Sigmoid colon (tissue), 7 donors: ENCODE data around the gene ADARB2. TPM values are rescaled to one million over a fixed set of nuclear protein-coding genes. Genes with fewer than 3 reads are reported as not detected.

ENCODE experiments used
- DNase-seq: peaks from one replicate; pipeline ENCODE4 v3.0.0-alpha.2; 2019
- H3K27ac ChIP-seq, 4 donors: fragments of 200-600 bp; sonication (generic); one replicate each; pipeline ENCODE4 v1.5.1; 2016 to 2019; ENCODE audit warnings: mild to moderate bottlenecking in 1 of 4
- H3K27me3 ChIP-seq, 3 donors: fragments of 200-600 bp; sonication (generic); one replicate each; pipeline ENCODE4 v1.5.1; 2019; ENCODE audit warnings: mild to moderate bottlenecking in 1 of 3
- H3K36me3 ChIP-seq, 4 donors: fragments of 200-600 bp; sonication (generic); one replicate each; pipeline ENCODE4 v1.5.1; 2016 to 2019
- H3K4me1 ChIP-seq, 4 donors: fragments of 200-600 bp; sonication (generic); one replicate each; pipeline ENCODE4 v1.5.1; 2017 to 2019
- H3K4me3 ChIP-seq, 4 donors: fragments of 200-600 bp; sonication (generic); one replicate each; pipeline ENCODE4 v1.5.1; 2017 to 2019; ENCODE audit warnings: mild to moderate bottlenecking in 2 of 4, moderate library complexity in 1 of 4
- H3K9me3 ChIP-seq, 4 donors: fragments of 200-600 bp in 3 of 4; sonication (generic) in 3 of 4; one replicate each; pipeline versions ENCODE4 v1.5.1 to v1.6.1; 2013 to 2019
- EP300 ChIP-seq, 4 donors: sonication (generic); formaldehyde crosslinking; IDR thresholded peaks; one replicate each; pipeline ENCODE4 v1.6.1; 2017; ENCODE audit warnings: antibody characterized with exemption in 4 of 4
- POLR2A ChIP-seq, 2 donors: fragments of 450-650 bp; IDR thresholded peaks; one replicate each; pipeline ENCODE4 v1.6.1; 2016; ENCODE audit warnings: antibody characterized with exemption in 2 of 2, mild to moderate bottlenecking in 2 of 2, moderate library complexity in 2 of 2
- POLR2AphosphoS5 ChIP-seq, 4 donors: sonication (generic); formaldehyde crosslinking; IDR thresholded peaks; one replicate each; pipeline ENCODE4 v1.6.1; 2017; ENCODE audit warnings: antibody characterized with exemption in 4 of 4
- WGBS, 2 donors: extraction: QIAGEN DNeasy Blood & Tissue Kit; methylation state at CpG; one replicate each; pipeline ENCODE4 v1.1.7; 2013; 5-methylcytosine and 5-hydroxymethylcytosine counted together
- intact Hi-C: fragments of 100-400 bp; cut with DNase I; formaldehyde crosslinking; loops from one replicate; pipeline ENCODE4 v1.15.1; 2023
- polyA plus RNA-seq, 3 donors: library from polyadenylated mRNA; stranded (reverse); fragments of 200-250 nt; gene quantifications; one replicate each; pipeline ENCODE4 v1.2.3, GENCODE V29; 2013
- total RNA-seq, 4 donors: library from RNA; depleted of rRNA; stranded (reverse); fragments of >200 nt; gene quantifications; one replicate each; pipeline ENCODE4 v1.1.0, GENCODE V29; 2016
- TF ChIP-seq, protein P1 (sequence below), 4 experiments: fragments of 450-650 bp in 3 of 4; fragments of 200-600 bp in 1 of 4; IDR thresholded peaks; one replicate each; pipeline ENCODE4 v1.5.1; 2016 to 2019; ENCODE audit warnings: antibody characterized with exemption in 4 of 4, mild to moderate bottlenecking in 3 of 4, moderate library complexity in 2 of 4
- donor health status: healthy with polysubstance abuse.
- donor health status: Bipolar disorder and iron deficiency.
- donor health status: healthy.

The ADARB2 gene
- total and polyA plus RNA-seq, 7 donors = 0.60 to 5.9 (median 3.5) TPM; not detected in 1

DNA sequence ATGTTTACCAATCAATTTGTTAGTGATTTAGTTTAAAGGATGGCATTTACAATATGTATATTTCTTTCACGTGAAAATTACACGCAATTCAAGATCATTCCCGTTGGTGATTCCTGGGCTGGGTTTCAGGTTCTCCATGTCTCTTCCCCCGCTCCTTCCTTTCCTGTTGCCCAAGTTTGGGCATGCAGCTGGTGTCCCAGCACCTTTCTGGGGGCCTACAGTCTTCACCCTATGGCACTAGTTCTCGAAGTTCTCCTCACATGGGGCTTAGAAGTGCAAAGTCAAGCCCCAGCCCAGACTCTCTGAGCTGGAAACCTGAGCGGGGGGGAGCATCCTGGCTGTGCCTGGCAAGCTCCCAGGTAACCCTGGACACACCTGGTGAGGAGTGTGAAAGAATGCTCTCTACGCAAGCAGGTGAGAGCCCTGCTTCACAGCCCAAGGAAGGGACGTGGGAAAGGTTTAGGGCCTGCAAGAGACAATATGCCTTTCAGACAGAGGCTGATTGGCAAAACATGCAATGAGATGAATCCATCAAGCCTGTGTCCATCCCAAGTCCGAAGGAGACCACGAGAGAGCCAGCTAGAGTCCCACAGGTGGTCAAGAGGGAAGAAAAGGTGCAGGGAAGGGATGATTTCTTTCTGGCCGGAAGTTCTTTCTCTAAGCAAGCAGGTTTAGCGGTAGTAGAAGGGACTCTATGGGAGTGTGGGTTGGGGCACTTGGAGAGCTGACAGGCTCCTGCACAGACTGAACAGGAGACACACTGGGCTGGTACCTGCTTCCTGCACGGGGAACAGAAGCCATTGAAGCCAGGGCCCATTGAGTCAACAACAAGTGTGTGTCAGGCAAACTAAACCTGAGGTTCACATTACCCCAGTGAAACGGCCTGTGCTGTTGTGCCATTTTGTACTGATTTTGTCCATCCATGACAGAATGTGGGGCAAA lies 131.1 kb downstream of the ADARB2 start:
- TF ChIP-seq POLR2A (IDR thresholded peaks at IDR 0.05) = no peak
- Histone ChIP-seq H3K36me3 (no peaks in the 10 kb centered on the region), H3K27me3 (peaks cover 0 to 40% (median 20%) of the 10 kb centered on the region in 3 donors), H3K4me3 (no peak overlapping the region), H3K4me1 (no peaks in the 10 kb centered on the region), H3K27ac (no peak overlapping the region), H3K9me3 (no peaks in the 10 kb centered on the region)
- no peak for DNase-seq
- 61 to 71% methylated on average over 14 of the region's 14 CpGs for WGBS, 2 donors
- intact Hi-C loops = no loop called here

DNA sequence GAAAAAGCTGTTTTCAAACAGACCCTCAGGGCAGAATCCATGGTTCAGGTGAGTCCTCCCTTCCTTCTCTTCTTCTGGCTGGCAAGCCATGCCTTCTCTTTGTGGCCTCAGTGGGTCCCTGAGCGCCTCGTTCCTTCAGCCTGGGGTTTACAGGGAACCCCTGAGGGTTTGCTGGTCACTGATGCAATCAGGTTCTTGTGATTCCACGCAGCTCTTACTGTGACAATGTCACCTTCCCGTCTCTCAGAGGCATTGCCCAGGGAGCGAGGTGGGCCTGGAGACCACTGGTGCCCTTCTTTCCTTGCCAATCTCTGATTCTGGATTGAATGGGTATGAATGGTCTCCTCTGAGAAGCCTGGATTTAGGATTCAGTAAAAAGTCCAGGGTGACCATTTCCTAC lies 132.2 kb downstream of the ADARB2 start:
- H3K9me3 ChIP-seq = no peaks in the 10 kb centered on the region
- no peak overlapping the region for H3K4me3 ChIP-seq
- TF ChIP-seq POLR2A (IDR thresholded peaks at IDR 0.05) (no peak), EP300 (IDR thresholded peaks at IDR 0.05) (no peak), POLR2AphosphoS5 (IDR thresholded peaks at IDR 0.05) (no peak)
- TF ChIP-seq, protein P1, sequence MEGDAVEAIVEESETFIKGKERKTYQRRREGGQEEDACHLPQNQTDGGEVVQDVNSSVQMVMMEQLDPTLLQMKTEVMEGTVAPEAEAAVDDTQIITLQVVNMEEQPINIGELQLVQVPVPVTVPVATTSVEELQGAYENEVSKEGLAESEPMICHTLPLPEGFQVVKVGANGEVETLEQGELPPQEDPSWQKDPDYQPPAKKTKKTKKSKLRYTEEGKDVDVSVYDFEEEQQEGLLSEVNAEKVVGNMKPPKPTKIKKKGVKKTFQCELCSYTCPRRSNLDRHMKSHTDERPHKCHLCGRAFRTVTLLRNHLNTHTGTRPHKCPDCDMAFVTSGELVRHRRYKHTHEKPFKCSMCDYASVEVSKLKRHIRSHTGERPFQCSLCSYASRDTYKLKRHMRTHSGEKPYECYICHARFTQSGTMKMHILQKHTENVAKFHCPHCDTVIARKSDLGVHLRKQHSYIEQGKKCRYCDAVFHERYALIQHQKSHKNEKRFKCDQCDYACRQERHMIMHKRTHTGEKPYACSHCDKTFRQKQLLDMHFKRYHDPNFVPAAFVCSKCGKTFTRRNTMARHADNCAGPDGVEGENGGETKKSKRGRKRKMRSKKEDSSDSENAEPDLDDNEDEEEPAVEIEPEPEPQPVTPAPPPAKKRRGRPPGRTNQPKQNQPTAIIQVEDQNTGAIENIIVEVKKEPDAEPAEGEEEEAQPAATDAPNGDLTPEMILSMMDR (IDR thresholded peaks at IDR 0.05) = no peak
- no peak overlapping the region for H3K27ac ChIP-seq
- intact Hi-C loops = no loop called here
- H3K4me1 ChIP-seq = no peaks in the 10 kb centered on the region
- peaks cover 0 to 35% (median 15%) of the 10 kb centered on the region in 3 donors for H3K27me3 ChIP-seq
- H3K36me3 ChIP-seq = no peaks in the 10 kb centered on the region
- DNase-seq = no peak
- WGBS, 2 donors = 82 to 87% methylated on average over 5 of the region's 5 CpGs

DNA sequence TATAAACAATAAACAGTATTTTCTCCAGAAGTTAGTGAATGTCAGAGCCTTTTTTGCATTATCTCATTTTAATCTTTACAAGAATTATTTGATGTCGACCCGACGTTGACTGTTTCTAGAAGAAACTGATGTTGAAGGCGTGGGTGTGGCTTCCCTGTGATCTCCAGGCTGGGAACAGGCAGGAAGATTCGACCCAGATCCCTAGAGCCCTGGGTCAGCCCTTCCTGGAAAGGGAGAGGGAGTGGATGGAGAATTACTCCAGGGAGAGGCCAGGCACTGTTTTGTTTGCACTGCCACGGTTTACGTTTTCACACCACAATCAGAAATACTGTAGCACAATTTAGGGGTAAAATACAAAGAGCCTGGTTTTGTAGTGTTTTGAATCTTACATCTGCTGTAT lies 133.1 kb downstream of the ADARB2 start:
- Histone ChIP-seq H3K4me1 (no peaks in the 10 kb centered on the region), H3K27me3 (peaks cover 0 to 27% (median 7%) of the 10 kb centered on the region in 3 donors), H3K36me3 (no peaks in the 10 kb centered on the region), H3K27ac (no peak overlapping the region), H3K9me3 (no peaks in the 10 kb centered on the region), H3K4me3 (no peak overlapping the region)
- 9 to 43% methylated on average over 7 of the region's 7 CpGs for WGBS, 2 donors
- DNase-seq = no peak
- TF ChIP-seq, protein P1 (IDR thresholded peaks at IDR 0.05) = no peak
- TF ChIP-seq POLR2AphosphoS5 (IDR thresholded peaks at IDR 0.05) = no peak
- no peak for TF ChIP-seq POLR2A (IDR thresholded peaks at IDR 0.05)
- intact Hi-C loops = no loop called here

DNA sequence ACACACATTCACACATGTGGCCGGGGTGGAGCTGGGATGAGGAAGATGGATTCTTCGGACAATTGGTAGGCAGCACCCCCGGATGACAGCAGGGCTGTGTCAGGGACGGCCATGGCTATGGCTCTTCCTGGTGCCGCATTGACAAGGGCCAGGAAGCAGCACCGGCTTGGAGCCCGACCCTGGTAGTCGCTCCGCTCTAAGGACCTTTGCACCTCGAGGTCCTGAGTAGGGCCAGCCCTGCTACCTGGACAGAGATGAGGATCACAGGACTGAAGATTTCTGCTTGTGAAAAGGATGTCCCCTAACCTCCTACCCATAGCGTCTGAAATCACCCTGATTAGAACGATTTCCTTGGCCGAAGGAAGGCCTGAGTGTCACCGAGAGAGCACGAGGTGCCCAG lies 134.1 kb downstream of the ADARB2 start:
- Histone ChIP-seq H3K36me3 (no peaks in the 10 kb centered on the region), H3K27me3 (peaks cover 0 to 16% (median 0%) of the 10 kb centered on the region in 3 donors), H3K4me1 (no peaks in the 10 kb centered on the region), H3K27ac (no peak overlapping the region), H3K4me3 (no peak overlapping the region), H3K9me3 (no peaks in the 10 kb centered on the region)
- TF ChIP-seq POLR2A (IDR thresholded peaks at IDR 0.05) (no peak), EP300 (IDR thresholded peaks at IDR 0.05) (no peak), POLR2AphosphoS5 (IDR thresholded peaks at IDR 0.05) (no peak)
- TF ChIP-seq, protein P1 (IDR thresholded peaks at IDR 0.05) = no peak
- WGBS, 2 donors = 80% methylated on average over 15 of the region's 15 CpGs
- DNase-seq = no peak
- intact Hi-C loops = no loop called here

DNA sequence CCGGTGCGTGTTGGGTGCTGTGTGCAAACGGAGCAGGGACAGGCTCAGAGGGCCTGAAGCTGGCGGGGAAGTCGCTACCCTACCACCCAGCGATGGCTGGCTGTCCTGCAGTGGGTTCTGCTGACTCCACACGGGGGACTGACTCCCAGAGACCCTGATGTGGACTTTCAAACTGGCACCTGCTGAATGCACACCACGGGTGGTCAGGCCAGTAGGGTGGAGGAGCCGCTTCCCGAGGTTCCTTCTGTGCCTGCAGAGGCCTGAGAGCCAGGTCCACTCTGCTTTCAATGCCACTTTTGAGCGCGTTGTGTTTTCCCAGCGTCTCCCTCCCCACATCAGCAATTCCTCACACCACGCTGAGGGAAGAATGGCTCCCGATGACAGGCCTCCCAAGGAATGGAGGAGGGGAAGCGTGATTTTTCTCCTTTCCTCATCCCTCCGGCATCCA lies 135.3 kb downstream of the ADARB2 start:
- intact Hi-C loops = no loop called here
- TF ChIP-seq, protein P1 (IDR thresholded peaks at IDR 0.05) = no peak
- H3K4me1 ChIP-seq = no peaks in the 10 kb centered on the region
- H3K27ac ChIP-seq = no peak overlapping the region
- DNase-seq = no peak
- no peak overlapping the region for H3K4me3 ChIP-seq
- WGBS, 2 donors = 85 to 87% methylated on average over 17 of the region's 17 CpGs
- H3K9me3 ChIP-seq = no peaks in the 10 kb centered on the region
- no peaks in the 10 kb centered on the region for H3K36me3 ChIP-seq
- peaks cover 0 to 7% (median 0%) of the 10 kb centered on the region in 3 donors for H3K27me3 ChIP-seq
